HG03196 (cell line): ENCODE measurements around the gene GYG2.
"Not testable (repeated sequence)": the region's sequence is repeated elsewhere in the genome, so short reads cannot be mapped to it uniquely, and the experiment has no call there.

ENCODE experiments used
- ATAC-seq: cut with Tn5 transposase; IDR thresholded peaks from one replicate; pipeline ENCODE4 v1.9.1; 2021; ENCODE audit not compliant: unreplicated experiment

GYG2 gene

GRCh38 chrX:2828344-2828958 lies at the start of gene GYG2:
TSS of gene GYG2 (plus strand) at chrX:2828930. CDS start at chrX:2830189, 1,259 bp downstream.
- ATAC-seq, result no peak

- ATAC-seq, result not testable (repeated sequence)
These were observed 48.1 kb upstream of the GYG2 start for GRCh38 chrX:2780472-2781225.

- ATAC-seq, result no peak
These were observed 47.5 kb upstream of the GYG2 start for GRCh38 chrX:2781226-2781571.

GRCh38 chrX:2781698-2782097 lies 47.0 kb upstream of the GYG2 start:
- ATAC-seq, result peak; percentile 61

- no peak for ATAC-seq
These were observed 46.6 kb upstream of the GYG2 start for GRCh38 chrX:2782171-2782570.

- ATAC-seq, result no peak
These were observed 46.0 kb upstream of the GYG2 start for GRCh38 chrX:2782778-2783177.

GRCh38 chrX:2784026-2784425 lies 44.7 kb upstream of the GYG2 start:
- no peak for ATAC-seq

- no peak for ATAC-seq
These were observed 43.2 kb upstream of the GYG2 start for GRCh38 chrX:2785538-2785937.

- ATAC-seq, result no peak
These were observed 39.8 kb upstream of the GYG2 start for GRCh38 chrX:2788980-2789379.

- no peak for ATAC-seq
These were observed 39.2 kb upstream of the GYG2 start for GRCh38 chrX:2789569-2789968.

GRCh38 chrX:2793752-2794151 lies 35.0 kb upstream of the GYG2 start:
- no peak for ATAC-seq

GRCh38 chrX:2794336-2794735 lies 34.4 kb upstream of the GYG2 start:
- ATAC-seq, result no peak

- not testable (repeated sequence) for ATAC-seq
These were observed 31.9 kb upstream of the GYG2 start for GRCh38 chrX:2796808-2797207.

GRCh38 chrX:2799369-2799768 lies 29.4 kb upstream of the GYG2 start:
- ATAC-seq, result no peak

- not testable (repeated sequence) for ATAC-seq
These were observed 28.8 kb upstream of the GYG2 start for GRCh38 chrX:2799980-2800379.

- ATAC-seq, result no peak
These were observed 27.5 kb upstream of the GYG2 start for GRCh38 chrX:2801223-2801622.

GRCh38 chrX:2802376-2803090 lies 26.2 kb upstream of the GYG2 start:
- ATAC-seq, result not testable (repeated sequence)

GRCh38 chrX:2803486-2803885 lies 25.2 kb upstream of the GYG2 start:
- ATAC-seq, result not testable (repeated sequence)

- ATAC-seq, result not testable (repeated sequence)
These were observed 24.5 kb upstream of the GYG2 start for GRCh38 chrX:2804106-2804843.

- ATAC-seq, result not testable (repeated sequence)
These were observed 23.9 kb upstream of the GYG2 start for GRCh38 chrX:2804858-2805257.

GRCh38 chrX:2811271-2811670 lies 17.5 kb upstream of the GYG2 start:
- ATAC-seq, result no peak
